Suprapubic skin (tissue), 4 donors: ENCODE results near the gene LRRC4.

Experiments used
- EP300 ChIP-seq: sonication (generic); formaldehyde crosslinking; IDR thresholded peaks from one replicate; pipeline ENCODE4 v1.6.1; 2017; ENCODE audit warnings: antibody characterized with exemption
- POLR2A ChIP-seq, 2 donors: fragments of 450-650 bp; IDR thresholded peaks; one replicate each; pipeline ENCODE4 v1.6.1; 2017; ENCODE audit warnings: antibody characterized with exemption in 2 of 2, mild to moderate bottlenecking in 2 of 2, moderate library complexity in 2 of 2
- POLR2AphosphoS5 ChIP-seq, 3 donors: sonication (generic); formaldehyde crosslinking; IDR thresholded peaks; one replicate each; pipeline ENCODE4 v1.6.1; 2017; ENCODE audit warnings: antibody characterized with exemption in 3 of 3
- TF ChIP-seq, protein P1 (sequence below), 2 donors: fragments of 200-600 bp in 1 of 2; fragments of 450-650 bp in 1 of 2; sonication (generic) in 1 of 2; IDR thresholded peaks; one replicate each; pipeline ENCODE4 v1.5.1; 2016 to 2019; ENCODE audit warnings: antibody characterized with exemption in 2 of 2, mild to moderate bottlenecking in 1 of 2, moderate library complexity in 1 of 2

DNA sequence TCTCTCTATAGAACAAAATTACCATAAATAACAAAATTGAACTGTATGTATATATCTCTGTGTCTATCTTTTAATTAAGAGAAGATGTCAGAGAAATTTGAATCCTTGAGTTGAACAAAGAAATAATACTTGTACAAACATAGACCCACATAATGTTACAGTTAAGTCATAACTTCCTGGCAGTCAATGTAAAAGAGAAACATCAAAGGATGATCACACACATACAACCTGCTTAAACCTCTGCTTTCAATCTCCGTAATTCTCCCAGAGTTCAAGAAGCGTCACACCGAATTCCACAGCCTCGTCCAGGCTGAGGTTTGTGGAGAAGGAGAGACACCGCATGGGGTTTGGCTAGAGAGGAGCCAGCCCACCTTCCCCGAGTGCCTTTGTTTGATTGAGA, 40.1 kb upstream of the LRRC4 start:
- TF ChIP-seq, protein P1, sequence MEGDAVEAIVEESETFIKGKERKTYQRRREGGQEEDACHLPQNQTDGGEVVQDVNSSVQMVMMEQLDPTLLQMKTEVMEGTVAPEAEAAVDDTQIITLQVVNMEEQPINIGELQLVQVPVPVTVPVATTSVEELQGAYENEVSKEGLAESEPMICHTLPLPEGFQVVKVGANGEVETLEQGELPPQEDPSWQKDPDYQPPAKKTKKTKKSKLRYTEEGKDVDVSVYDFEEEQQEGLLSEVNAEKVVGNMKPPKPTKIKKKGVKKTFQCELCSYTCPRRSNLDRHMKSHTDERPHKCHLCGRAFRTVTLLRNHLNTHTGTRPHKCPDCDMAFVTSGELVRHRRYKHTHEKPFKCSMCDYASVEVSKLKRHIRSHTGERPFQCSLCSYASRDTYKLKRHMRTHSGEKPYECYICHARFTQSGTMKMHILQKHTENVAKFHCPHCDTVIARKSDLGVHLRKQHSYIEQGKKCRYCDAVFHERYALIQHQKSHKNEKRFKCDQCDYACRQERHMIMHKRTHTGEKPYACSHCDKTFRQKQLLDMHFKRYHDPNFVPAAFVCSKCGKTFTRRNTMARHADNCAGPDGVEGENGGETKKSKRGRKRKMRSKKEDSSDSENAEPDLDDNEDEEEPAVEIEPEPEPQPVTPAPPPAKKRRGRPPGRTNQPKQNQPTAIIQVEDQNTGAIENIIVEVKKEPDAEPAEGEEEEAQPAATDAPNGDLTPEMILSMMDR (IDR thresholded peaks at IDR 0.05), result no peak
- TF ChIP-seq POLR2AphosphoS5 (IDR thresholded peaks at IDR 0.05) (no peak), POLR2A (IDR thresholded peaks at IDR 0.05) (no peak), EP300 (no peak)
